HG03439 (cell line): Measurements from ENCODE around the gene ABCF1.
A peak's percentile ranks its signal among the peaks of the same experiment; 100 is the strongest.

Source experiments
- ATAC-seq: cut with Tn5 transposase; IDR thresholded peaks from one replicate; pipeline ENCODE4 v1.9.1; 2021; ENCODE audit warnings: mild to moderate bottlenecking, moderate library complexity; ENCODE audit not compliant: unreplicated experiment

Gene ABCF1

DNA sequence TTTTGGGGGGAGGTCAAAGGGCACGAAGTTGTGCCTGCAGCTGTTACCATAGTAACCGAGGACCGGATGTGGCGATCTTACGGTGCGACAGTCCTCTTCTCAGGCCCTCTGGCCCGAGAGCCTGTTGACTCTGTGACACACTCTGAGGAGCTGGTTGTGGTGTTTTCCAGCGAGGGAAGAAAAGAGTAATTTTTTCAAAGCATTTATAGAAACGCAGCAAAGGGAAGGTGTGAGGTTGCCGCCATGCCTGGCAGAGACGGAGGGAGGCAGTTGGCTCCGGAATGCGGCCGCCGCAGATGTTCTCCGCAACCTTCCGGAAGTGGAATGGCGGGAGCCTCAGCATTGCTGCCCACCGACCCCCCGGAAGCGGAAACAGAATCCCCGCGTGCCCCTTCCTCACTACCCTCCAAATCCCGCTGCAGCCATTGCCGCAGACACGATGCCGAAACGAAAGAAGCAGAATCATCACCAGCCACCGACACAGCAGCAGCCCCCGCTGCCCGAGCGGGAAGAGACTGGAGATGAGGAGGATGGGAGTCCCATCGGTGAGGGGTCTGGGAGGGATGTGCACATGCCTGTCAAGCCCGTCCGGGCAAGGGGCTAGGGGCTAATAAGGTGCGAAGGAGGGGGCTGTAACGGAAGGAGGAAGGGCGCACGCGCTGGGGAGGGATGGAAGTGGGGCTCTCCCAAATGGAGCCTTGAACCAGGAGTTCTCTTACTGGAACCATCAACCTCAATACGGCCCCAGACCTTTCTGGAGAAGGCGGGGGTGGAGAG lies 14.1 kb upstream of the ABCF1 start, which contains the start of gene PRR3:
Gene PRR3 (plus strand): TSS at position 390 of the 777 bp plus-strand sequence. CDS start 50 bp downstream, at position 440.
- ATAC-seq: peak; percentile 62

DNA sequence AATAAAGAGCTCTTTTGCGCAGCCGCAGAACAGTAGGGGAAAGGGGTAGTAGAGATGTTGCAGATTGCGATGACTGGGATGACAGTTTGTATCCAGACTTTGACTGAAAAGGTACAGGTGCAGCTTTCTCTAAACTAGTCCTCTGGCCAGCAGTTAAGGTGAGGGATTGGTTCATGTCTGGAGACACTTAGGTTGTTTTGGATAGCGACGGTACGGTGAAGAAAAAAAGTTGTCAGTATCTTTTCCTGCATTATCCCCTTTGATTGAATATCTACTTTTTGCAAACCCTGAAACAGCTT lies 13.6 kb upstream of the ABCF1 start:
- ATAC-seq: no peak

- no peak for ATAC-seq
Measured at GRCh38 chr6:30560930-30561329, 10.3 kb upstream of the ABCF1 start.

DNA sequence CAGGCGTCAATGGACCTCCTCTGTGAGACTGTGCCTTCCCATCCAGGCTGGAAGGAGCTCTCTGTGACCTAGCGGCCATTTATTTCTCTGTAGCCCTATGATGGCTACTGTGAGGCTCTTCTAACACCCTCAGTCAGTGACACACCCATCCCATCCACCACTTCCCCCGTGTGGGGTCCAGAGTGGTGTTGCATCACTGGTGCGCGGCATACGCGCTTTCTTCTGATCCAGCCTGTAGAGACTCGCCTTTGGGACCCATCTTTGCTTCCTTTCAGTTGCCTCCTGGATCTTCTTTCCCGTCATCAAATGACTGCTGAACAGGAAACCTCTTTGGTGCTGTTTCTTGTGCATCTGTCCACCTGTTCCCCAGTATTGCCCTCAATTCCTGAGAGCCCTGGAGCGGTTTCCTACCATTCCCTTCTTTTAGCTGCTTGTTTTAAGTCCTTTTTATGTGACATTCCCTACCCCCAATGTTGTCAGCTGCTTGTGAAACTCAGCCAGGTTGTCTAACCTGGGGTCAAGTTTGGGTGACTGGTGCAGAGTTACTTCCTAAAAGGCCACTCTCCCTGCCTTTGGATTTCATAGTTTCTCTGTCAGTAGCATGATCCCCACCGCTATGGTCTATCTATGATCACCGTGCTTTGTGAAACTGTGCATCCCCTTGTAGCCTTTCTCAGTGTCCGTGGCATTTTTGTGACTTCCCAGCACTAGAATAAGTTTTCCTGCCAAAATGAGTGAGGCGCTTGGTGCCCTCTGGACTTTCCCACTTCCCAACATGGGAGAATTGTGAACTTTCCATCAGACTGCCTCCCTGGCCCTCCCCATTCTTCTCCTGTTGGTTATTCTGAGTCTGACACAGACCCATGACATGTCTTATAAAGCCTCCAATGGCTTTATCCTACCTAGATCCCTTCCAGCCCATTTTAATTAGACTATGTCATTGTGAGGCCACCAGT lies 8.5 kb upstream of the ABCF1 start:
- no peak for ATAC-seq

DNA sequence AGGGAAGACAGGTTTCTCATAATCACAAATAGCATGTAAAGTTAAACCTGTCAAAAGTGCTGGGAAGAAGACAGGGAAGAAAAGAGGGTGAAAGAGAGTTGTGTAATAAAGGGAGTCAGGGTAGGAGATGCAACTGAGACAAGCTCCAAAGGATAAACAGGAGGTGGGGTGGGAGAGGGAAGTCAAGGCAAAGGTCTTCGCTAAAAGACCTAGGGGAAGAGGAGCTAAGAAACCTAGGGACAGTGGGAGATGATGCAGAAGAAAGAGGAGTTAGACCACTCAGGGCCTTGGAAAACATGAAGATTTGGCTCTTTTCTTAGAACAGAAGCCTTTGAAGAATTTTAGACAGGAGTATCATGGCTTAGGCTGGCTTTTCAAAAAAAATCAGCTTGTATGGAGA lies 7.1 kb upstream of the ABCF1 start:
- no peak for ATAC-seq

DNA sequence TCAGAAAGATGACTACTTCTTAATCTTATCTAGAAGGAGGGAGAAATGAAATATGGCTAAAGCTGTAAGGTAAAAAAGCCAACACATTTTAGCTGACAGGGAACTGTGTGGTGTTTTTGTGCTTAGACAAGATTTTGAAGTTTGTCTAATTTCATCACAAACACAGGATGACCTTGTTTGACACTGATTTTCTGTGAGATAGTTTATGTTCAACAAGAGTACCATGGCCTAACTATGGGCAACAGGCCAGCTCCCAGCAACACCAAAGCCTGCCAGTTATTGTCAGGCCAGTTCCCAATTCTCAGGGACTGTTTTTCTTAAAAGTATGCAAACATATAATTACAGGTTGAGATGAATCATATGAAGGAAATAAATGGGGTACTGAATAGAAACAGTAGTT lies 5.5 kb upstream of the ABCF1 start:
- no peak for ATAC-seq

DNA sequence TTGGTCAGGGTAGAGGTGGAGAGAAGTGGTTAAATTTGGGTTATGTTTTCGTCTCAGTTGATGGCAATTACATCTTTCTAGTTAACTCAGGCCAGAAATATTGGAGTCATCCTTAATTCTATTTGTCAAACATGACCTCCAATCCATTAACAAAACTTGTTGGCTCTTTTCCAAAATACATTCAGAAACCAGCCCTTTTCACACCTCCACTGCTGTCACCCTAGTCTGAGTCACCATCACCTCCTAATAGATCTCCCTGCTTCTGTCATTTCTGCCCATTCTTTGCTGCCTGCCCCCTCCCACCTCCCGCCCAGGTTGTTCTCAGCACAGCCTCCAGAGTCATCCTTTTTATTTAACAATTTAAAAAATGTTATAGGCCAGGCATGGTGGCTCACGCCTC lies 3.0 kb upstream of the ABCF1 start:
- no peak for ATAC-seq

DNA sequence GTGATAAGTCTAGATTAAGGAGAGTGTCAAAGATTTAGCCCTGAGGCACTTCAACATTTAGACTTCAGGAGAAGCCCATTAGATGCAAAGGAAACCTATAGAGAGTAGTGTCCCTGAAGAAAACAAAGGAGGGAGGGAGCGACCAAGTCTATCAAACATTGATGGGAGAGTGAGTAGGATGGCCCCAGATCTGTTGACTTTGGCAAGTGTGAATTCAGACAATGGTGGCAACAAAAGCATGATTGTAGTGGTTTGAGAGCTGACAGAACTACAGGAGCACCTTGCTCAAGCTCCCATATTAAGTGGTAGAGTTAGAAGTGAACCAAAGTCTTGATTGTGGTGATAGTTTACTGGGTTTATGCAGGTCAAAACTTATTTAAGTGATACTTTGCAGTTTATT lies 979 bp upstream of the ABCF1 start:
- ATAC-seq: no peak

GRCh38 chr6:30570740-30571074 lies 535 bp upstream of the ABCF1 start:
- peak; percentile 11 for ATAC-seq

DNA sequence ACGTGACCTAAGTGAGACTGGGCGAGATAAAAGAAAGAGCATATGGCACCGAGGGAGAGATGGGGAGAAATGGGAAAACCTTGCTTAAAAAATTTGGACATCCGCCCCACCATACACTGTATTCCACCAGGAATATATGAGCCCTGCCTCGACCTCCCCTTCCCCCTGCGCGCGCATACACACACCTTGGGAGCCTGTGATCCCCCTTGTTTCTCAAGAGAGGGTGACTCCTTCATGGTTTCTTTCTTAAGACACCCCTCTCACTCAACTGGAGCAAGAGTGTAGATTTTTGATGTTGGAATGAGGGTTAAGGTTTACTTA lies 480 bp downstream of the ABCF1 start:
- no peak for ATAC-seq

DNA sequence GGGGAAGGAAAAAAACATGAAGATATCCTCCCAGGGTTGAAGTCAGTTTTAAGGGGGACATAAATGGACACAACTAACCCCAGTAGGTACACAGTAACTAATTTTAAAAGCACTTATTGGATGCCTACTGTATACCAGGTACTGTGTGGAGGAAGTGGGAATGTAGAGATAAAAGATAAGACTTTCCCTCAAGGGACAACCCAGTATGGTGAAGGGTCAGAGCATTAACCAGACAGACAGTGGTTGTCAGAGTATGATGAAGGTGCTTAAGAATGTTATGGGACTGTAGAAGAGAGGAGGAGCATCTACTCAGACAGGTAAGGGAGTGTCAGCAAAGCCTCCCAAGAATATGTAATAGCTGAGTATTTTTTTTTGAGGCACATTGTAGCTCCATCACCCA lies 906 bp downstream of the ABCF1 start:
- ATAC-seq: no peak

GRCh38 chr6:30573113-30573512 lies 1.9 kb downstream of the ABCF1 start:
- no peak for ATAC-seq

GRCh38 chr6:30578051-30578450 lies 6.8 kb downstream of the ABCF1 start:
- no peak for ATAC-seq

GRCh38 chr6:30583921-30584320 lies 12.7 kb downstream of the ABCF1 start:
- no peak for ATAC-seq

GRCh38 chr6:30589754-30590358 lies 18.6 kb downstream of the ABCF1 start:
- no peak for ATAC-seq

- ATAC-seq: no peak
Measured at GRCh38 chr6:30590509-30590908, 19.3 kb downstream of the ABCF1 start.

- no peak for ATAC-seq
Measured at GRCh38 chr6:30591008-30591407, 19.8 kb downstream of the ABCF1 start.

- ATAC-seq: no peak
Measured at GRCh38 chr6:30592287-30592686, 21.0 kb downstream of the ABCF1 start.

GRCh38 chr6:30597315-30598144 lies 26.3 kb downstream of the ABCF1 start:
- ATAC-seq: peak; percentile 60

GRCh38 chr6:30598912-30599624 lies 27.8 kb downstream of the ABCF1 start:
- no peak for ATAC-seq
